Measurements from ENCODE around the gene GPD1. TPM values are rescaled to one million over a fixed set of nuclear protein-coding genes. Genes with fewer than 3 reads are reported as not detected.

GPD1 gene
- total RNA-seq, 1 donor from 2014 or later: not detected

- Mint-ChIP-seq H3K27ac (ENCODE audit: unreplicated experiment) (peak overlapping the region; percentile 95), H3K36me3 (ENCODE audit: low read depth) (peaks cover 5% of the 10 kb centered on the region), H3K4me3 (ENCODE audit: unreplicated experiment) (peak overlapping the region; percentile 68), H3K27me3 (ENCODE audit: low read depth) (no peaks in the 10 kb centered on the region), H3K9me3 (ENCODE audit: low read depth) (no peaks in the 10 kb centered on the region), H3K4me1 (ENCODE audit: low read depth) (peaks cover 31% of the 10 kb centered on the region)
- DNase-seq (ENCODE audit: low spot score): peak; percentile 82
- TF ChIP-seq CTCF (IDR thresholded peaks at IDR 0.05): no peak
These were observed 7.0 kb downstream of the GPD1 start for GRCh38 chr12:50110762-50111351.

- peaks cover 5% of the 10 kb centered on the region for H3K36me3 Mint-ChIP-seq (ENCODE audit: low read depth)
- H3K4me3 Mint-ChIP-seq (ENCODE audit: unreplicated experiment): peak overlapping the region; percentile 68
- no peaks in the 10 kb centered on the region for H3K9me3 Mint-ChIP-seq (ENCODE audit: low read depth)
- H3K4me1 Mint-ChIP-seq (ENCODE audit: low read depth): peaks cover 32% of the 10 kb centered on the region
- no peak for DNase-seq (ENCODE audit: low spot score)
- TF ChIP-seq CTCF (IDR thresholded peaks at IDR 0.05): no peak
- peak overlapping the region; percentile 95 for H3K27ac Mint-ChIP-seq (ENCODE audit: unreplicated experiment)
- H3K27me3 Mint-ChIP-seq (ENCODE audit: low read depth): no peaks in the 10 kb centered on the region
These were observed 7.5 kb downstream of the GPD1 start for GRCh38 chr12:50111395-50111692.

- Mint-ChIP-seq H3K27ac (ENCODE audit: unreplicated experiment) (peak within 1 kb of the TSS; percentile 95), H3K4me3 (ENCODE audit: unreplicated experiment) (peak within 1 kb of the TSS; percentile 93), H3K9me3 (ENCODE audit: low read depth) (no peaks in the 10 kb centered on the region), H3K4me1 (ENCODE audit: low read depth) (peaks cover 32% of the 10 kb centered on the region), H3K27me3 (ENCODE audit: low read depth) (no peaks in the 10 kb centered on the region), H3K36me3 (ENCODE audit: low read depth) (peaks cover 5% of the 10 kb centered on the region)
- TF ChIP-seq CTCF (IDR thresholded peaks at IDR 0.05): peak; percentile 99
- peak; percentile 100 for DNase-seq (ENCODE audit: low spot score)
These were observed 8.1 kb downstream of the GPD1 start, which contains the start of gene COX14 for GRCh38 chr12:50111693-50112455. TSS of gene COX14 (plus strand) at chr12:50112236. CDS start at chr12:50120044, 7,808 bp downstream.

GRCh38 chr12:50112456-50113218, 8.8 kb downstream of the GPD1 start:
- no peak for TF ChIP-seq CTCF (IDR thresholded peaks at IDR 0.05)
- peak; percentile 35 for DNase-seq (ENCODE audit: low spot score)
- peak overlapping the region; percentile 95 for H3K27ac Mint-ChIP-seq (ENCODE audit: unreplicated experiment)
- H3K36me3 Mint-ChIP-seq (ENCODE audit: low read depth): peaks cover 5% of the 10 kb centered on the region
- peak overlapping the region; percentile 93 for H3K4me3 Mint-ChIP-seq (ENCODE audit: unreplicated experiment)
- H3K27me3 Mint-ChIP-seq (ENCODE audit: low read depth): no peaks in the 10 kb centered on the region
- H3K9me3 Mint-ChIP-seq (ENCODE audit: low read depth): no peaks in the 10 kb centered on the region
- H3K4me1 Mint-ChIP-seq (ENCODE audit: low read depth): peaks cover 36% of the 10 kb centered on the region

GRCh38 chr12:50117057-50117622, 13.3 kb downstream of the GPD1 start:
- Mint-ChIP-seq H3K4me3 (ENCODE audit: unreplicated experiment) (no peak overlapping the region), H3K27me3 (ENCODE audit: low read depth) (no peaks in the 10 kb centered on the region), H3K27ac (ENCODE audit: unreplicated experiment) (peak overlapping the region; percentile 18), H3K36me3 (ENCODE audit: low read depth) (peaks cover 15% of the 10 kb centered on the region), H3K4me1 (ENCODE audit: low read depth) (peaks cover 19% of the 10 kb centered on the region), H3K9me3 (ENCODE audit: low read depth) (no peaks in the 10 kb centered on the region)
- no peak for TF ChIP-seq CTCF (IDR thresholded peaks at IDR 0.05)
- peak; percentile 26 for DNase-seq (ENCODE audit: low spot score)

All from chondrocyte (in vitro differentiated cells).